HG03159 (cell line): ENCODE measurements around the gene GPR158.
"Not testable (repeated sequence)": the region's sequence is repeated elsewhere in the genome, so short reads cannot be mapped to it uniquely, and the experiment has no call there.

Source experiments
- ATAC-seq: cut with Tn5 transposase; IDR thresholded peaks from one replicate; pipeline ENCODE4 v1.9.1; 2021; ENCODE audit warnings: mild to moderate bottlenecking, moderate library complexity; ENCODE audit not compliant: unreplicated experiment

GPR158 gene

GRCh38 chr10:25294032-25294926 is 119.5 kb downstream of the GPR158 start:
- no peak for ATAC-seq

GRCh38 chr10:25296324-25296723 is 121.5 kb downstream of the GPR158 start:
- ATAC-seq, result no peak

- ATAC-seq, result no peak
These were observed 122.7 kb downstream of the GPR158 start for GRCh38 chr10:25297466-25297865.

- no peak for ATAC-seq
These were observed 125.3 kb downstream of the GPR158 start for GRCh38 chr10:25300073-25300472.

GRCh38 chr10:25304606-25305005 is 129.8 kb downstream of the GPR158 start:
- no peak for ATAC-seq

- ATAC-seq, result no peak
These were observed 131.6 kb downstream of the GPR158 start for GRCh38 chr10:25306386-25306785.

GRCh38 chr10:25308278-25308677 is 133.5 kb downstream of the GPR158 start:
- no peak for ATAC-seq

GRCh38 chr10:25317596-25318211 is 142.9 kb downstream of the GPR158 start:
- not testable (repeated sequence) for ATAC-seq

- ATAC-seq, result no peak
These were observed 152.5 kb downstream of the GPR158 start for GRCh38 chr10:25327273-25327672.

GRCh38 chr10:25328361-25328760 is 153.6 kb downstream of the GPR158 start:
- no peak for ATAC-seq

- ATAC-seq, result not testable (repeated sequence)
These were observed 154.8 kb downstream of the GPR158 start for GRCh38 chr10:25329587-25329986.

GRCh38 chr10:25334445-25334844 is 159.6 kb downstream of the GPR158 start:
- ATAC-seq, result no peak

- no peak for ATAC-seq
These were observed 161.5 kb downstream of the GPR158 start for GRCh38 chr10:25336330-25336729.

GRCh38 chr10:25338271-25338670 is 163.5 kb downstream of the GPR158 start:
- no peak for ATAC-seq

GRCh38 chr10:25339966-25340365 is 165.2 kb downstream of the GPR158 start:
- ATAC-seq, result no peak

GRCh38 chr10:25349520-25349919 is 174.7 kb downstream of the GPR158 start:
- no peak for ATAC-seq

GRCh38 chr10:25356609-25357008 is 181.8 kb downstream of the GPR158 start:
- ATAC-seq, result no peak

- ATAC-seq, result no peak
These were observed 182.5 kb downstream of the GPR158 start for GRCh38 chr10:25357269-25357668.

GRCh38 chr10:25382029-25382810 is 207.4 kb downstream of the GPR158 start:
- ATAC-seq, result no peak

- not testable (repeated sequence) for ATAC-seq
These were observed 208.1 kb downstream of the GPR158 start for GRCh38 chr10:25382901-25383300.

- ATAC-seq, result no peak
These were observed 208.9 kb downstream of the GPR158 start for GRCh38 chr10:25383686-25384085.
